HG03103 (cell line): ENCODE measurements around the gene ZNF511.

ENCODE experiments used
- ATAC-seq: cut with Tn5 transposase; IDR thresholded peaks from one replicate; pipeline ENCODE4 v1.9.1; 2021; ENCODE audit warnings: low read depth; ENCODE audit not compliant: unreplicated experiment

The ZNF511 gene

GRCh38 chr10:133274751-133275683, 33.7 kb upstream of the ZNF511 start:
- peak; percentile 39 for ATAC-seq

- peak; percentile 31 for ATAC-seq
These were observed 33.0 kb upstream of the ZNF511 start for GRCh38 chr10:133275684-133276092.

GRCh38 chr10:133276100-133276434, 32.6 kb upstream of the ZNF511 start:
- no peak for ATAC-seq

GRCh38 chr10:133276435-133277201, 32.1 kb upstream of the ZNF511 start, which contains the start of gene ADAM8:
ADAM8 (minus strand) TSS chr10:133276868; CDS start chr10:133276817, 51 bp downstream.
- peak; percentile 41 for ATAC-seq

GRCh38 chr10:133277277-133277992, 31.3 kb upstream of the ZNF511 start:
- no peak for ATAC-seq

- no peak for ATAC-seq
These were observed 30.6 kb upstream of the ZNF511 start for GRCh38 chr10:133277993-133278576.

GRCh38 chr10:133278577-133279265, 30.0 kb upstream of the ZNF511 start:
- peak; percentile 40 for ATAC-seq

- ATAC-seq, result no peak
These were observed 29.1 kb upstream of the ZNF511 start for GRCh38 chr10:133279326-133280226.

GRCh38 chr10:133280391-133281059, 28.2 kb upstream of the ZNF511 start:
- ATAC-seq, result no peak

- no peak for ATAC-seq
These were observed 27.6 kb upstream of the ZNF511 start for GRCh38 chr10:133281084-133281483.

- no peak for ATAC-seq
These were observed 26.9 kb upstream of the ZNF511 start for GRCh38 chr10:133281628-133282372.

GRCh38 chr10:133282846-133283390, 25.8 kb upstream of the ZNF511 start:
- no peak for ATAC-seq

- ATAC-seq, result no peak
These were observed 24.8 kb upstream of the ZNF511 start for GRCh38 chr10:133283931-133284330.

GRCh38 chr10:133285217-133285616, 23.5 kb upstream of the ZNF511 start:
- ATAC-seq, result no peak

GRCh38 chr10:133286366-133286765, 22.3 kb upstream of the ZNF511 start:
- ATAC-seq, result no peak

- no peak for ATAC-seq
These were observed 20.7 kb upstream of the ZNF511 start for GRCh38 chr10:133287832-133288500.

GRCh38 chr10:133289761-133290160, 19.0 kb upstream of the ZNF511 start:
- no peak for ATAC-seq
